ENCODE results near the gene KHK. TPM values are rescaled to one million over a fixed set of nuclear protein-coding genes. Genes with fewer than 3 reads are reported as not detected.

KHK gene
- total and polyA plus RNA-seq, 8 donors = 5.1 to 16.2 (median 7.4) TPM

DNA sequence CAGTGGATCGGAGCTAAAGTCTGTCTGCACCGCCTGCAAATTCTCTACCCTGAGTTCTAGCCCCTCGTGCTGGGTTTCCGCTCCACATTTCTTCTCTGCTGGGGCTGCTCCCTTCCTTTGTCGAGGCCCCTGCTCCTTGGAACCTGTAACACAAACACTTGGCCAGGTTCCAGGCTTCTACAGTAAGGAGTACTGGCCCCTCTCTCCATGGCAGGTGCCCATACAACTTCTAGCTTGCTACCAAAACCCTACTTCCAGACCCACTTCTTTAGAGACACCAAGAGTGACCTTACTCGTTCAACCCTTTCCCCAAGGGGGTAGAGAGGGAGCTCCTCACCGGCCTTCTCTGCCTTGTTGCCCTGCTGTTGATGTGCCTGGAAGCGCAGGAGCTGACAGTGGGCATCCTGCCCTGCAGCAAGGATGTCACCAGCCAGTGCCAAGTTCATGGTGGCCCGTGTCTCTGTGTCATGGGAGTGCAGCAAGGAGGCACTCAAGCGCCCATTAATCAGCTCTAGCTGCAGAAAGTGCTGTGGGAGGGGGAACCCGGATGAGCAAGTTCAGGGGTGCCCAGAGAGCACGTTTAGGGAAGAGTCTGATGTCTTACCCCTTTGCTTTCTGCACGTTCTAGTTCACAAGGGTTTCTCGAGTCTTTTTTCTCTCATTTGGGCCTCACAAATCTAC is 46.8 kb downstream of the KHK start:
- ATAC-seq (no peak), FAIRE-seq (no peak), DNase-seq (peak in 1 of 6 donors; percentile 49)
- Histone ChIP-seq H3K4me3 (peak overlapping the region; percentile 75 to 98 (median 86)), H3K36me3 (peaks cover 6 to 16% (median 12%) of the 10 kb centered on the region in 3 donors), H3K27ac (peak overlapping the region in 1 of 4 donors; percentile 81), H3K27me3 (no peaks in the 10 kb centered on the region), H3K4me1 (peaks cover 0 to 6% (median 6%) of the 10 kb centered on the region in 3 donors), H3K9me3 (no peaks in the 10 kb centered on the region)
- WGBS, 2 donors = 22 to 26% methylated on average over 14 of the region's 14 CpGs
- intact Hi-C loops (cut with DNase I) = no loop called here
- TF ChIP-seq CTCF (IDR thresholded peaks at IDR 0.05) = no peak

- TF ChIP-seq CTCF (IDR thresholded peaks at IDR 0.05) = no peak
- WGBS, 2 donors = 0% methylated on average over 59 to 86 of the region's 86 CpGs
Observed at GRCh38 chr2:27133905-27134780, 47.6 kb downstream of the KHK start, which contains the start of gene PREB. Gene PREB (minus strand): TSS chr2:27134636. CDS start chr2:27134421, 215 bp downstream.

DNA sequence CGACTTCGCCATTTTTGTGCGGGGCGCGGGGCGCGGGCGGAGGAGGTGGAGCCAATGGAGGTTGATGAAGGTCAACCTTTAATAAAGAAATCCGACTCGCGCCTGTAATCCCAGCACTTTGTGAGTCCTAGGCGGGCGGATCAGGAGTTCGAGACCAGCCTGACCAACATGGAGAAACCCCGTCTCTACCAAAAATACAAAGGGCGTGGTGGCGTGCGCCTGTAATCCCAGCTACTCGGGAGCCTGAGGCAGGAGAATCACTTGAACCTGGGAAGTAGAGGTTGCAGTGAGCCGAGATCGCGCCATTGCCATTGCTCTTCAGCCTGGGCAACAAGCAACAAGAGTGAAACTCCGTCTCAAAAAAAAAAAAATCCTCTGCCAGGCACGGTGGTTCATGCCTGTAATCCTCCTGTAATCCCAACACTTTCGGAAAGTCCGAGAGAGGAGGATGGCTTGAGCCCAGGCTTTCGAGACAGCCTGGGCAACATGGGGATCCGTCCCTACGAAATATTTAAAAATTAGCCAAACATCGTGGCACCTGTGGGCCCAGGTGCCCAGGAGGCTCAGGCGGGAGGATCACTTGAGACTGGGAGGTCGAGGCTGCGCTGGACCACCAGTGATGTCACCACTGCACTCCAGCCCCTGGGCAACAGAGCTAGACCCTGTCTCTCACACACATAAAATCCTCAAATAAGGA is 48.4 kb downstream of the KHK start:
- ATAC-seq (no peak), FAIRE-seq (no peak), DNase-seq (no peak)
- intact Hi-C loops (cut with DNase I) = no loop called here
- H3K36me3 ChIP-seq = peaks cover 6 to 16% (median 12%) of the 10 kb centered on the region in 3 donors
- WGBS, 2 donors = 53 to 54% methylated on average over 33 of the region's 33 CpGs
- peak overlapping the region in 3 of 4 donors; percentile 73 to 81 (median 74) for H3K27ac ChIP-seq
- no peak for TF ChIP-seq CTCF (IDR thresholded peaks at IDR 0.05)
- H3K9me3 ChIP-seq = no peaks in the 10 kb centered on the region
- H3K4me3 ChIP-seq = peak overlapping the region in 3 of 4 donors; percentile 75 to 98 (median 94)
- peaks cover 0 to 6% (median 6%) of the 10 kb centered on the region in 3 donors for H3K4me1 ChIP-seq
- H3K27me3 ChIP-seq = no peaks in the 10 kb centered on the region

More at GRCh38 chr2:27133905-27134780, 47.6 kb downstream of the KHK start, which contains the start of gene PREB:
- FAIRE-seq (no peak), ATAC-seq (peak; percentile 95 to 97 (median 97)), DNase-seq (peak; percentile 96 to 100 (median 99))
- Histone ChIP-seq H3K4me3 (peak within 1 kb of the TSS; percentile 75 to 98 (median 86)), H3K4me1 (peaks cover 0 to 6% (median 6%) of the 10 kb centered on the region in 3 donors), H3K36me3 (peaks cover 6 to 16% (median 12%) of the 10 kb centered on the region in 3 donors), H3K27ac (peak within 1 kb of the TSS; percentile 68 to 81 (median 74)), H3K9me3 (no peaks in the 10 kb centered on the region), H3K27me3 (no peaks in the 10 kb centered on the region)
- intact Hi-C loops (cut with DNase I) = no loop called here

DNA sequence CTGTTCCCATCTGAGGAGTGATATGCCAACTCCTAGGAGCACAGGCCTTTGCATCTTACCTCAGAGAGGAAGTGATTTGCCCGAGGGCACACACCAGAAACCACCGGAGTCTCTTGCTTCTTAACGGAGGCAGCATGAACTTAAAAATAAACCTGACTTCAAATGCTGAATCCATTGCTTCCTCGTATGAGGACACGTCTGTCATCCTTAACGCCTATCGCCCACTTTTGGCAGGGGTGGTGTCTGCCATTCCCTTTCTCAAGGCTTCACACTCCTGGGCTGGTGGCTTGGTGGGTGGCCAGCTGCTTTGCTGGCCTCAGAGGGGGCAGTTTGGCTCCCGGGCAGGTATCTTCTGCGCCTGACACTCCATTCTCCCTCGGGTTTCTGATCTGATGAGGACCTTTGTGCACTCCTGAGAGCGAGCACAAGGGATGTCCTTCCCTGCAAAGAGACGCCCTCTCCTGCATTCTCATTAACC is 48.9 kb downstream of the KHK start:
- no peak for TF ChIP-seq CTCF (IDR thresholded peaks at IDR 0.05)
- 86 to 91% methylated on average over 12 of the region's 12 CpGs for WGBS, 2 donors
- H3K4me3 ChIP-seq = no peak overlapping the region
- H3K27me3 ChIP-seq = no peaks in the 10 kb centered on the region
- H3K4me1 ChIP-seq = peaks cover 0 to 6% (median 6%) of the 10 kb centered on the region in 3 donors
- intact Hi-C loops (cut with DNase I) = no loop called here
- no peak for DNase-seq
- H3K9me3 ChIP-seq = no peaks in the 10 kb centered on the region
- FAIRE-seq = no peak
- H3K27ac ChIP-seq = no peak overlapping the region
- peaks cover 6 to 15% (median 10%) of the 10 kb centered on the region in 3 donors for H3K36me3 ChIP-seq
- ATAC-seq = no peak

Data from pancreas (tissue), 10 donors.